ENCODE results near the gene RANBP6. TPM values are rescaled to one million over a fixed set of nuclear protein-coding genes. Genes with fewer than 3 reads are reported as not detected.

The RANBP6 gene
- total RNA-seq, 1 donor from 2014 or later, result 23.4 TPM

DNA sequence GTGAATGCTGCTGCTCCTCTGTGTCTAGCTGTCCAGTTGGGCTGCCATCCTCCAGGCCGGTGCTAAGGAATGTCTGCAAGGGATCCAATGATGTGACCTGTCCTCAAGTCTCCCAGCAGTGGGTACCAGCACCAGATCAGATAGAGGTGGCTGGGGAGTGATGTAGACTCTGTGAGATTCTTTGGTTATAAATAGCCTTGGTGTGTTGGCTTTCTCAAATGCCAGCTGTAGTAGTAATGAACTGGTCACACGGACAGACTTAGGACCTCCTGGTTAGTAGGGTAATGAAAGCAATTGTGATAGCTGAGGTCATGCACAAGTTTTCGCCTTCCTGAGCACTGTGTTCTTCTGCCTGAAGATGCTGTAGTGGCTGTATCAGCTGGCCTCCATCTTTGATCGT lies 29.9 kb upstream of the RANBP6 start:
- no peaks in the 10 kb centered on the region for H3K36me3 ChIP-seq
- no peak for DNase-seq
- H3K27me3 ChIP-seq (ENCODE audit: low read depth), result peaks cover 14% of the 10 kb centered on the region
- no peak overlapping the region for H3K4me3 ChIP-seq
- peaks cover 11% of the 10 kb centered on the region for H3K9me3 ChIP-seq (replicated peaks)
- intact Hi-C loops (cut with micrococcal nuclease), result no loop called here
- no peak overlapping the region for H3K27ac ChIP-seq (replicated peaks)
- TF ChIP-seq, protein P1, sequence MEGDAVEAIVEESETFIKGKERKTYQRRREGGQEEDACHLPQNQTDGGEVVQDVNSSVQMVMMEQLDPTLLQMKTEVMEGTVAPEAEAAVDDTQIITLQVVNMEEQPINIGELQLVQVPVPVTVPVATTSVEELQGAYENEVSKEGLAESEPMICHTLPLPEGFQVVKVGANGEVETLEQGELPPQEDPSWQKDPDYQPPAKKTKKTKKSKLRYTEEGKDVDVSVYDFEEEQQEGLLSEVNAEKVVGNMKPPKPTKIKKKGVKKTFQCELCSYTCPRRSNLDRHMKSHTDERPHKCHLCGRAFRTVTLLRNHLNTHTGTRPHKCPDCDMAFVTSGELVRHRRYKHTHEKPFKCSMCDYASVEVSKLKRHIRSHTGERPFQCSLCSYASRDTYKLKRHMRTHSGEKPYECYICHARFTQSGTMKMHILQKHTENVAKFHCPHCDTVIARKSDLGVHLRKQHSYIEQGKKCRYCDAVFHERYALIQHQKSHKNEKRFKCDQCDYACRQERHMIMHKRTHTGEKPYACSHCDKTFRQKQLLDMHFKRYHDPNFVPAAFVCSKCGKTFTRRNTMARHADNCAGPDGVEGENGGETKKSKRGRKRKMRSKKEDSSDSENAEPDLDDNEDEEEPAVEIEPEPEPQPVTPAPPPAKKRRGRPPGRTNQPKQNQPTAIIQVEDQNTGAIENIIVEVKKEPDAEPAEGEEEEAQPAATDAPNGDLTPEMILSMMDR (IDR thresholded peaks at IDR 0.05; ENCODE audit: borderline replicate concordance), result no peak
- H3K4me1 ChIP-seq, result peaks cover 6% of the 10 kb centered on the region

DNA sequence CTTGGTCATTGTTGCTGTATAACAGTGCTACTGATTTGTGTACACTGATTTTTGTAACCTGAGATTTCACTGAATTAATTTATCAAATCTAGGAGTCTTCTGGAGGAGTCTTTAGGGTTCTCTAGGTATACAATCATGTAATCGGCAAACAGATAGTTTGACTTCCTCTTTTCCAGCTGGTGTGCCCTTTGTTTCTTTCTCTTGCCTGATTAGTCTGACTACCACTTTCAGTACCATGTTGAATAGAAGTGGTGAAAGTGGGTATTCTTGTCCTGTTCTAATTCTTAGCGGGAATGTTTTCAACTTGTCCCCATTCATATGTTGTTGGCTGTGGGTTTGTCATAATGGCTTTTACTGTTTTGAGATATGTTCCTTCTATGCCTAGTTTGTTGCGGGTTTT lies 24.7 kb upstream of the RANBP6 start:
- no peak overlapping the region for H3K27ac ChIP-seq (replicated peaks)
- H3K36me3 ChIP-seq, result no peaks in the 10 kb centered on the region
- TF ChIP-seq, protein P1 (IDR thresholded peaks at IDR 0.05; ENCODE audit: borderline replicate concordance), result no peak
- no peaks in the 10 kb centered on the region for H3K4me1 ChIP-seq
- H3K4me3 ChIP-seq, result no peak overlapping the region
- H3K9me3 ChIP-seq (replicated peaks), result peaks cover 11% of the 10 kb centered on the region
- no peaks in the 10 kb centered on the region for H3K27me3 ChIP-seq (ENCODE audit: low read depth)
- DNase-seq, result no peak
- intact Hi-C loops (cut with micrococcal nuclease), result no loop called here

DNA sequence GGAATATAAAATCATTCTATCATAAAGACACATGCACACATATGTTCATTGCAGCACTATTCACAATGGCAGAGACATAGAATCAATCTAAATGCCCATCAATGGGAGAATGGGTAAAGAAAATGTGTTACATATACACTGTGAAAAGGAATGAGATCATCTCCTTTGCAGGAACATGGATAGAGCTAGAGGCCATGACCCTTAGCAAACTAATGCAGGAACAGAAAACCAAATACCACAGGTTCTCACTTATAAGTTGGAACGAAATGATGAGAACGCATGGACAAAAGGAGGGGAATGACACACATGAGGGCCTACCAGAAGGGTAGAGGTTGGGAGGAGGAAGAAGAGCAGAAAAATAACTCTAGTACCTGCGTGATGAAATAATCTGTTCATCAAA lies 21.0 kb upstream of the RANBP6 start:
- Histone ChIP-seq H3K4me1 (no peaks in the 10 kb centered on the region), H3K9me3 (replicated peaks) (no peaks in the 10 kb centered on the region), H3K27me3 (ENCODE audit: low read depth) (peaks cover 7% of the 10 kb centered on the region), H3K27ac (replicated peaks) (no peak overlapping the region), H3K4me3 (no peak overlapping the region), H3K36me3 (no peaks in the 10 kb centered on the region)
- TF ChIP-seq, protein P1 (IDR thresholded peaks at IDR 0.05; ENCODE audit: borderline replicate concordance), result no peak
- intact Hi-C loops (cut with micrococcal nuclease), result no loop called here
- no peak for DNase-seq

DNA sequence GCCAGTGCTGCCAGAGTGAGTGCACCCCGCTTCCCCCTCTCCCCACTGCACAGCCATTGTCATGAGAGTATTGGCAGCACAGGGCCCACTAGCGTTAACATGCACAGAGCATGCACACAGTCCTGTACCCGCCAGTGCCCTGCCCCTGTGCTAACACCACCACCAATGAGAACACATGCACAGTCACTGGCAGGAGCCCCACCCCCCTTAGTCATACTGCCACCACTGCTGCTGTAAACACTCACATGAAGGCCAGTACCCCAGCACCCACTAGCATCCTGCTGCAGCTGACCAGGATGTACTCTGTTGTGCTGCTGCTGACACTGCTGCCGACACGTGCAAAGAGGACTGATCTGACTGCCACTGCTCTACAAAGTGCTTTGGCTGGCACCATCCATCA lies 19.5 kb upstream of the RANBP6 start:
- intact Hi-C loops (cut with micrococcal nuclease), result no loop called here
- no peak for DNase-seq
- Histone ChIP-seq H3K27ac (replicated peaks) (no peak overlapping the region), H3K4me3 (no peak overlapping the region), H3K4me1 (no peaks in the 10 kb centered on the region), H3K36me3 (no peaks in the 10 kb centered on the region), H3K27me3 (ENCODE audit: low read depth) (peaks cover 19% of the 10 kb centered on the region), H3K9me3 (replicated peaks) (no peaks in the 10 kb centered on the region)
- TF ChIP-seq, protein P1 (IDR thresholded peaks at IDR 0.05; ENCODE audit: borderline replicate concordance), result no peak

DNA sequence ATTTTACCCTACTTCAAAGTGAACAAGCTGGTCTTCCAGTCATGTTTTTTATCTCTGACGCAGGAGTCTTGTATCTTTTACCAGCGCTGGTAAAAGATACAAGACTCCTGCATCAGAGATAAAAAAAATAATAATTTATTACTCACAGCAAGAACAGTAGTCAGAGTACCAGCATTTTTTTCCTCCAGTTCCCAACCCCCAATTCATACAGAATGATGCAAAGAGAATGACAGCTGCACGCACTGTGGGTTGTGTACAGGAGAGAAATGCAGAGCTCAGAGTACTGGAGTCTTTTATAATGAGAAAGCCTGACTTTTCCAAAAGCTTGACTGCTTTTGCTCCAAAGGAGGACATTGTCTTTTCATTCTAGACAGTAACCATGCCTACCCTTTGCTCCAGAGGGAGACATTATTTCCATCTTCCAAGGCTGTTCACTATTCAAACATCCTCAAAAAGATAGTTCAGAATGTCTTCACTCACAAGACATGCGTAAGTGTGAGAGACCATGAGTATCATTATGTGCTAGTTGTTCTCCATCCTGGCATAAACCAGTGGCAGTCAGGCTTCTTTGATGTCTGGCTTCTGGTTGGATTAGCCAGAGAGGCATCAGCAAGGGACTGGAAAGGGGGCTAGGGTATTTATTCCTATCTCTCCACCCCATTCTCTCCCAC lies 14.3 kb upstream of the RANBP6 start:
- no peaks in the 10 kb centered on the region for H3K4me1 ChIP-seq
- no peak overlapping the region for H3K4me3 ChIP-seq
- TF ChIP-seq, protein P1 (IDR thresholded peaks at IDR 0.05; ENCODE audit: borderline replicate concordance), result no peak
- H3K9me3 ChIP-seq (replicated peaks), result no peaks in the 10 kb centered on the region
- no peaks in the 10 kb centered on the region for H3K36me3 ChIP-seq
- intact Hi-C loops (cut with micrococcal nuclease), result no loop called here
- no peak overlapping the region for H3K27ac ChIP-seq (replicated peaks)
- peaks cover 27% of the 10 kb centered on the region for H3K27me3 ChIP-seq (ENCODE audit: low read depth)
- no peak for DNase-seq

Measured in left ventricle myocardium inferior (tissue), 1 donor.